Stimulated activated CD4-positive, alpha-beta T cell treated with anti-CD3 and anti-CD28 coated beads, Interleukin-4, amount 100 ng/mL, for 4 hours (primary cell): ENCODE measurements around the gene RPL35A.
A peak's percentile ranks its signal among the peaks of the same experiment; 100 is the strongest.
"Not testable (repeated sequence)": the region's sequence is repeated elsewhere in the genome, so short reads cannot be mapped to it uniquely, and the experiment has no call there.

Source experiments
- DNase-seq, 2 experiments: peaks; one replicate each; pipeline ENCODE4 v3.0.0-alpha.2; 2020

The RPL35A gene

GRCh38 chr3:197949778-197950676 is at the start of gene RPL35A:
Gene RPL35A (plus strand): TSS chr3:197950190. CDS start chr3:197950968, 778 bp downstream.
- DNase-seq = peak; percentile 74 to 81

GRCh38 chr3:197901626-197902025 is 48.4 kb upstream of the RPL35A start:
- DNase-seq = no peak

GRCh38 chr3:197906023-197906849 is 43.8 kb upstream of the RPL35A start:
- peak; percentile 66 to 73 for DNase-seq

GRCh38 chr3:197906850-197907187 is 43.2 kb upstream of the RPL35A start:
- no peak for DNase-seq

- no peak for DNase-seq
Observed at GRCh38 chr3:197907196-197907595, 42.8 kb upstream of the RPL35A start.

- not testable (repeated sequence) for DNase-seq
Observed at GRCh38 chr3:197908550-197908949, 41.4 kb upstream of the RPL35A start.

- no peak for DNase-seq
Observed at GRCh38 chr3:197908957-197909701, 40.9 kb upstream of the RPL35A start.

- DNase-seq = no peak
Observed at GRCh38 chr3:197912741-197913476, 37.1 kb upstream of the RPL35A start.

GRCh38 chr3:197913641-197914380 is 36.2 kb upstream of the RPL35A start:
- DNase-seq = no peak

GRCh38 chr3:197921429-197922275 is 28.3 kb upstream of the RPL35A start:
- not testable (repeated sequence) for DNase-seq

- no peak for DNase-seq
Observed at GRCh38 chr3:197926418-197926817, 23.6 kb upstream of the RPL35A start.

- not testable (repeated sequence) for DNase-seq
Observed at GRCh38 chr3:197927578-197927977, 22.4 kb upstream of the RPL35A start.

- DNase-seq = no peak
Observed at GRCh38 chr3:197936819-197937384, 13.1 kb upstream of the RPL35A start.

- no peak for DNase-seq
Observed at GRCh38 chr3:197940745-197941384, 9.1 kb upstream of the RPL35A start.

GRCh38 chr3:197942956-197943556 is 6.9 kb upstream of the RPL35A start:
- no peak for DNase-seq

- DNase-seq = no peak
Observed at GRCh38 chr3:197949191-197949777, 706 bp upstream of the RPL35A start.

GRCh38 chr3:197950677-197951061 is 679 bp downstream of the RPL35A start:
- DNase-seq = no peak

- DNase-seq = no peak
Observed at GRCh38 chr3:197951392-197951990, 1.5 kb downstream of the RPL35A start.

GRCh38 chr3:197952440-197952839 is 2.5 kb downstream of the RPL35A start:
- no peak for DNase-seq
